ENCODE data around the gene CYP26A1.

The CYP26A1 gene

GRCh38 chr10:93058139-93058538 is 15.6 kb upstream of the CYP26A1 start:
- no peak overlapping the region for H3K4me3 ChIP-seq (ENCODE audit: low read depth in 1 of 2, low read length in 2 of 2)
- H3K27ac ChIP-seq (ENCODE audit: low read length) = no peak overlapping the region
- H3K9me3 ChIP-seq (ENCODE audit: control insufficient read depth in 1 of 2, low read length in 2 of 2) = no peaks in the 10 kb centered on the region
- H3K27me3 ChIP-seq (ENCODE audit: low read depth, low read length) = peaks cover 22% of the 10 kb centered on the region
- peaks cover 0 to 32% of the 10 kb centered on the region in 2 donors for H3K4me1 ChIP-seq (ENCODE audit: control insufficient read depth in 1 of 2, insufficient read depth in 2 of 2, low read length in 2 of 2)
- peaks cover 5 to 18% of the 10 kb centered on the region in 2 donors for H3K36me3 ChIP-seq (ENCODE audit: control insufficient read depth in 1 of 2, insufficient read depth in 2 of 2, low read length in 2 of 2)

GRCh38 chr10:93059975-93060886 is 13.5 kb upstream of the CYP26A1 start, which contains the start of gene CYP26C1:
Gene CYP26C1 (plus strand): TSS chr10:93060798. CDS start chr10:93061264, 466 bp downstream.
- H3K27me3 ChIP-seq (ENCODE audit: low read depth, low read length) = peaks cover 35% of the 10 kb centered on the region

GRCh38 chr10:93060887-93061593 is 12.7 kb upstream of the CYP26A1 start:
- Histone ChIP-seq H3K27ac (ENCODE audit: low read length) (no peak overlapping the region), H3K4me1 (ENCODE audit: control insufficient read depth in 1 of 2, insufficient read depth in 2 of 2, low read length in 2 of 2) (peaks cover 0 to 38% of the 10 kb centered on the region in 2 donors), H3K4me3 (ENCODE audit: low read depth in 1 of 2, low read length in 2 of 2) (no peak overlapping the region), H3K36me3 (ENCODE audit: control insufficient read depth in 1 of 2, insufficient read depth in 2 of 2, low read length in 2 of 2) (peaks cover 5 to 18% of the 10 kb centered on the region in 2 donors), H3K9me3 (ENCODE audit: control insufficient read depth in 1 of 2, low read length in 2 of 2) (no peaks in the 10 kb centered on the region), H3K27me3 (ENCODE audit: low read depth, low read length) (peaks cover 42% of the 10 kb centered on the region)

More at GRCh38 chr10:93059975-93060886, 13.5 kb upstream of the CYP26A1 start, which contains the start of gene CYP26C1:
- Histone ChIP-seq H3K27ac (ENCODE audit: low read length) (no peak within 1 kb of the TSS), H3K4me3 (ENCODE audit: low read depth in 1 of 2, low read length in 2 of 2) (no peak within 1 kb of the TSS), H3K9me3 (ENCODE audit: control insufficient read depth in 1 of 2, low read length in 2 of 2) (no peaks in the 10 kb centered on the region), H3K36me3 (ENCODE audit: control insufficient read depth in 1 of 2, insufficient read depth in 2 of 2, low read length in 2 of 2) (peaks cover 5 to 18% of the 10 kb centered on the region in 2 donors), H3K4me1 (ENCODE audit: control insufficient read depth in 1 of 2, insufficient read depth in 2 of 2, low read length in 2 of 2) (peaks cover 0 to 33% of the 10 kb centered on the region in 2 donors)

GRCh38 chr10:93061594-93062513 is 11.8 kb upstream of the CYP26A1 start:
- Histone ChIP-seq H3K27me3 (ENCODE audit: low read depth, low read length) (peaks cover 50% of the 10 kb centered on the region), H3K4me1 (ENCODE audit: control insufficient read depth in 1 of 2, insufficient read depth in 2 of 2, low read length in 2 of 2) (peaks cover 0 to 38% of the 10 kb centered on the region in 2 donors), H3K9me3 (ENCODE audit: control insufficient read depth in 1 of 2, low read length in 2 of 2) (no peaks in the 10 kb centered on the region), H3K27ac (ENCODE audit: low read length) (no peak overlapping the region), H3K4me3 (ENCODE audit: low read depth in 1 of 2, low read length in 2 of 2) (peak overlapping the region; percentile 30 to 55), H3K36me3 (ENCODE audit: control insufficient read depth in 1 of 2, insufficient read depth in 2 of 2, low read length in 2 of 2) (peaks cover 5 to 18% of the 10 kb centered on the region in 2 donors)

- Histone ChIP-seq H3K36me3 (ENCODE audit: control insufficient read depth in 1 of 2, insufficient read depth in 2 of 2, low read length in 2 of 2) (peaks cover 5 to 18% of the 10 kb centered on the region in 2 donors), H3K27ac (ENCODE audit: low read length) (no peak overlapping the region), H3K27me3 (ENCODE audit: low read depth, low read length) (peaks cover 57% of the 10 kb centered on the region), H3K9me3 (ENCODE audit: control insufficient read depth in 1 of 2, low read length in 2 of 2) (no peaks in the 10 kb centered on the region), H3K4me1 (ENCODE audit: control insufficient read depth in 1 of 2, insufficient read depth in 2 of 2, low read length in 2 of 2) (peaks cover 0 to 38% of the 10 kb centered on the region in 2 donors), H3K4me3 (ENCODE audit: low read depth in 1 of 2, low read length in 2 of 2) (peak overlapping the region; percentile 30 to 55)
Observed at GRCh38 chr10:93062514-93063143, 11.1 kb upstream of the CYP26A1 start.

GRCh38 chr10:93063144-93063976 is 10.3 kb upstream of the CYP26A1 start:
- peaks cover 60% of the 10 kb centered on the region for H3K27me3 ChIP-seq (ENCODE audit: low read depth, low read length)
- H3K9me3 ChIP-seq (ENCODE audit: control insufficient read depth in 1 of 2, low read length in 2 of 2) = no peaks in the 10 kb centered on the region
- H3K27ac ChIP-seq (ENCODE audit: low read length) = no peak overlapping the region
- H3K4me3 ChIP-seq (ENCODE audit: low read depth in 1 of 2, low read length in 2 of 2) = peak overlapping the region in 1 of 2 donors; percentile 55
- peaks cover 0 to 44% of the 10 kb centered on the region in 2 donors for H3K4me1 ChIP-seq (ENCODE audit: control insufficient read depth in 1 of 2, insufficient read depth in 2 of 2, low read length in 2 of 2)
- peaks cover 0 to 14% of the 10 kb centered on the region in 2 donors for H3K36me3 ChIP-seq (ENCODE audit: control insufficient read depth in 1 of 2, insufficient read depth in 2 of 2, low read length in 2 of 2)

GRCh38 chr10:93063977-93064660 is 9.6 kb upstream of the CYP26A1 start:
- Histone ChIP-seq H3K36me3 (ENCODE audit: control insufficient read depth in 1 of 2, insufficient read depth in 2 of 2, low read length in 2 of 2) (peaks cover 0 to 9% of the 10 kb centered on the region in 2 donors), H3K27ac (ENCODE audit: low read length) (no peak overlapping the region), H3K4me1 (ENCODE audit: control insufficient read depth in 1 of 2, insufficient read depth in 2 of 2, low read length in 2 of 2) (peaks cover 0 to 52% of the 10 kb centered on the region in 2 donors), H3K27me3 (ENCODE audit: low read depth, low read length) (peaks cover 66% of the 10 kb centered on the region), H3K4me3 (ENCODE audit: low read depth in 1 of 2, low read length in 2 of 2) (no peak overlapping the region), H3K9me3 (ENCODE audit: control insufficient read depth in 1 of 2, low read length in 2 of 2) (no peaks in the 10 kb centered on the region)

GRCh38 chr10:93064874-93065660 is 8.6 kb upstream of the CYP26A1 start:
- H3K27me3 ChIP-seq (ENCODE audit: low read depth, low read length) = peaks cover 63% of the 10 kb centered on the region
- H3K36me3 ChIP-seq (ENCODE audit: control insufficient read depth in 1 of 2, insufficient read depth in 2 of 2, low read length in 2 of 2) = no peaks in the 10 kb centered on the region
- no peak overlapping the region for H3K27ac ChIP-seq (ENCODE audit: low read length)
- H3K4me1 ChIP-seq (ENCODE audit: control insufficient read depth in 1 of 2, insufficient read depth in 2 of 2, low read length in 2 of 2) = peaks cover 0 to 51% of the 10 kb centered on the region in 2 donors
- no peaks in the 10 kb centered on the region for H3K9me3 ChIP-seq (ENCODE audit: control insufficient read depth in 1 of 2, low read length in 2 of 2)
- H3K4me3 ChIP-seq (ENCODE audit: low read depth in 1 of 2, low read length in 2 of 2) = no peak overlapping the region
